Testis (tissue), 3 donors: ENCODE results near the gene PC. TPM values are rescaled to one million over a fixed set of nuclear protein-coding genes. Genes with fewer than 3 reads are reported as not detected.
A peak's percentile ranks its signal among the peaks of the same experiment; 100 is the strongest.

ENCODE experiments used
- DNase-seq: peaks from one replicate; pipeline ENCODE4 v3.0.0-alpha.2; 2019
- H3K27ac ChIP-seq, 2 donors: fragments of 200-600 bp; sonication (generic); one replicate each; pipeline ENCODE4 v1.5.1; 2019
- H3K27me3 ChIP-seq: fragments of 200-600 bp; sonication (generic); one replicate; pipeline ENCODE4 v1.5.1; 2019
- H3K36me3 ChIP-seq: fragments of 200-600 bp; sonication (generic); one replicate; pipeline ENCODE4 v1.5.1; 2017; ENCODE audit warnings: low read depth; ENCODE audit errors: missing control alignments
- H3K4me1 ChIP-seq: fragments of 200-600 bp; sonication (generic); one replicate; pipeline ENCODE4 v1.5.1; 2019
- H3K4me3 ChIP-seq, 2 donors: fragments of 200-600 bp; sonication (generic); one replicate each; pipeline ENCODE4 v1.5.1; 2017 to 2019
- H3K9me3 ChIP-seq: fragments of 200-600 bp; sonication (generic); one replicate; pipeline ENCODE4 v1.5.1; 2017
- POLR2A ChIP-seq: fragments of 450-650 bp; IDR thresholded peaks from one replicate; pipeline ENCODE4 v1.6.1; 2017; ENCODE audit warnings: antibody characterized with exemption, mild to moderate bottlenecking, moderate library complexity
- WGBS, 2 donors: methylation state at CpG; one replicate each; pipeline ENCODE4 v1.1.5; 2018; 5-methylcytosine and 5-hydroxymethylcytosine counted together
- intact Hi-C: fragments of 100-400 bp; cut with DNase I; formaldehyde crosslinking; loops from one replicate; pipeline ENCODE4 v1.15.1; 2023; ENCODE audit warnings: low total_unique reads
- polyA plus RNA-seq: library from polyadenylated mRNA; stranded (reverse); fragments of 350-450 nt; fragmentation: Illumina TruSeq; extraction: RNeasy Lipid Tissue Mini Kit (QIAGEN cat#74804); gene quantifications from one replicate; pipeline ENCODE4 v1.2.3, GENCODE V29; 2014; ENCODE audit warnings: low read depth, low replicate concordance; ENCODE audit not compliant: insufficient read depth
- total RNA-seq, 2 donors: library from RNA; depleted of rRNA; stranded (reverse); fragments of >200 nt; gene quantifications; one replicate each; pipeline ENCODE4 v1.2.3, GENCODE V29; 2016
- TF ChIP-seq, protein P1 (sequence below), 3 experiments: fragments of 450-650 bp in 2 of 3; fragments of 200-600 bp in 1 of 3; sonication (generic) in 1 of 3; IDR thresholded peaks; one replicate each; pipeline ENCODE4 v1.5.1; 2016 to 2019; ENCODE audit warnings: antibody characterized with exemption in 3 of 3, mild to moderate bottlenecking in 2 of 3, moderate library complexity in 1 of 3

Gene PC
- total and polyA plus RNA-seq, 3 donors from 2014 or later = 40.9 to 53.1 (median 46.0) TPM

DNA sequence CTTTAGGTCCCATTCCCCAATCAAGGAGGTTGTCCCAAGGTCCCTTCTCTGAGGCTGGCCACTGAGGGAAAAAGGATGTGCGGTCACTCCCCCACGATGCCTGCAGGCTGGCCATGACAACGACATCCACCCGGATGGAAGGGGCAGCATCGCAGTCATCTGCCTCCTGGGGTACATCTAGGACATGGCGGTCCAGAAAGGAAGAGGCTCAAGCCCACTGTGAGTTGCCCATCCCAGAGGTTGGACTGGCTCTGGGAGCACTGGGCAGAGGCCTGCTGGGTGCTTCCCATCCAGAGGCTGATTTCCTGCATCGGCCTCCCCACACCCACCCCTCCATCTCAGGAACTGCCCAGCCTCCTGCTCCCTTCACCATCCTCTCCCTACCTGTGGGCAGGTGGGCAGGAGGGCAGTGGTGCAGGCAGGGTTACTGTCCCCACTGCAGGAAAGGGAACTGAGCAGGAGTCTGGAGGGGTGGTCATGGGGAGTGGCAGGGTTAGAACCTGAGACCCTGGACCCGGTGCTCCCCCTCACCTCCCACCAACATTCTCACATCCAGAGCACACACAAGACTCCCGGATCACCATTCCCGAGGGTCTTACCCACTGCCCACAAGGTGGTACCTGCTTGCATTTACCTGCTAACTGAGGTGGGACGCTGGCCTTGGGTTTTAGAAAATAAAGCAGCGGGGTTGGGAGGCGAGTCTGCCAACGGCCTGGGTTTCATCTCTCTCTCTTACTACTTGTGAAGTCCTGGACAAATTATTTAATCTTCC, 110.5 kb downstream of the PC start:
- no peak overlapping the region for H3K27ac ChIP-seq
- H3K27me3 ChIP-seq = no peaks in the 10 kb centered on the region
- peaks cover 9% of the 10 kb centered on the region for H3K4me1 ChIP-seq
- H3K36me3 ChIP-seq = no peaks in the 10 kb centered on the region
- TF ChIP-seq, protein P1, sequence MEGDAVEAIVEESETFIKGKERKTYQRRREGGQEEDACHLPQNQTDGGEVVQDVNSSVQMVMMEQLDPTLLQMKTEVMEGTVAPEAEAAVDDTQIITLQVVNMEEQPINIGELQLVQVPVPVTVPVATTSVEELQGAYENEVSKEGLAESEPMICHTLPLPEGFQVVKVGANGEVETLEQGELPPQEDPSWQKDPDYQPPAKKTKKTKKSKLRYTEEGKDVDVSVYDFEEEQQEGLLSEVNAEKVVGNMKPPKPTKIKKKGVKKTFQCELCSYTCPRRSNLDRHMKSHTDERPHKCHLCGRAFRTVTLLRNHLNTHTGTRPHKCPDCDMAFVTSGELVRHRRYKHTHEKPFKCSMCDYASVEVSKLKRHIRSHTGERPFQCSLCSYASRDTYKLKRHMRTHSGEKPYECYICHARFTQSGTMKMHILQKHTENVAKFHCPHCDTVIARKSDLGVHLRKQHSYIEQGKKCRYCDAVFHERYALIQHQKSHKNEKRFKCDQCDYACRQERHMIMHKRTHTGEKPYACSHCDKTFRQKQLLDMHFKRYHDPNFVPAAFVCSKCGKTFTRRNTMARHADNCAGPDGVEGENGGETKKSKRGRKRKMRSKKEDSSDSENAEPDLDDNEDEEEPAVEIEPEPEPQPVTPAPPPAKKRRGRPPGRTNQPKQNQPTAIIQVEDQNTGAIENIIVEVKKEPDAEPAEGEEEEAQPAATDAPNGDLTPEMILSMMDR (IDR thresholded peaks at IDR 0.05) = no peak
- TF ChIP-seq POLR2A = no peak
- no peak overlapping the region for H3K4me3 ChIP-seq
- intact Hi-C loops = no loop called here
- no peaks in the 10 kb centered on the region for H3K9me3 ChIP-seq
- no peak for DNase-seq
- 83 to 87% methylated on average over 14 of the region's 14 CpGs for WGBS, 2 donors

DNA sequence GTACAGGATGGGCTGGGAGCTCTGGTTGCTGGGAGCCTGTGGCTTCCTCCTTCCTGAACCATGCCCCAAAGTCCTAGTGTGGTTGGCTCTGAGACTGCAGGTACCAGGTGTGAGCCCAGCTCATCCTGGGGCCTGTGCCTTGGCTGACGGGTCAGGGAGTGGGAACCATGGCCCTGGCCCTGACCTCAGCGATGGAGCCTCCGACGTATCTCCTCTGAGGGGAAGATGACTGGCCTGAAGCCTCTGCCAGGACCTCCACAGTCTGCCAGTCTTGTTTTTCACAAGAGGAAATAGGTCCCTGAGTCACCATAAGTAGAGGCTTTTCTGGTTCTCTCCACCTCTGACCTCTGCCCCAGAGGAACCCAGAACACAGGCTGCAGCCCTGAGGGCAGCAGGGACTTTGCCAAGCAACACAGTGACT, 111.5 kb downstream of the PC start:
- H3K27me3 ChIP-seq = no peaks in the 10 kb centered on the region
- H3K4me3 ChIP-seq = no peak overlapping the region
- WGBS, 2 donors = 76% methylated on average over 4 of the region's 4 CpGs; no CpG with 5 or more reads in 1 of the 2 donors
- no peak overlapping the region for H3K27ac ChIP-seq
- peaks cover 17% of the 10 kb centered on the region for H3K4me1 ChIP-seq
- peak; percentile 12 for DNase-seq
- intact Hi-C loops = no loop called here
- no peaks in the 10 kb centered on the region for H3K9me3 ChIP-seq
- H3K36me3 ChIP-seq = no peaks in the 10 kb centered on the region
- TF ChIP-seq POLR2A = no peak
- TF ChIP-seq, protein P1 (IDR thresholded peaks at IDR 0.05) = no peak

DNA sequence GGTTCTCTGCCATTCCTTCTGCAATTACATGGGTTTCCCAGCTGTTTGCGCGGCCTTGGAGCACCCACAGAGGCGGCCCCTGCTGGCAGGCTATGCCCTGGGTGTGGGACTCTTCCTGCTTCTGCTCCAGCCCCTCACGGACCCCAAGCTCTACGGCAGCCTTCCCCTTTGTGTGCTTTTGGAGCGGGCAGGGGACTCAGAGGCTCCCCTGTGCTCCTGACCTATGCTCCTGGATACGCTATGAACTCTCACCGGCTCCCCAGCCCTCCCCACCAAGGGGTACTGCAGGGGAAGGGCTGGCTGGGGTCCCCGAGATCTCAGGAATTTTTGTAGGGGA, 112.3 kb downstream of the PC start:
- WGBS, 2 donors = 89 to 90% methylated on average over 9 of the region's 9 CpGs
- Histone ChIP-seq H3K36me3 (no peaks in the 10 kb centered on the region), H3K4me3 (no peak overlapping the region), H3K27ac (no peak overlapping the region), H3K9me3 (no peaks in the 10 kb centered on the region), H3K4me1 (peaks cover 19% of the 10 kb centered on the region), H3K27me3 (no peaks in the 10 kb centered on the region)
- no peak for TF ChIP-seq POLR2A
- peak; percentile 13 for DNase-seq
- intact Hi-C loops = no loop called here

DNA sequence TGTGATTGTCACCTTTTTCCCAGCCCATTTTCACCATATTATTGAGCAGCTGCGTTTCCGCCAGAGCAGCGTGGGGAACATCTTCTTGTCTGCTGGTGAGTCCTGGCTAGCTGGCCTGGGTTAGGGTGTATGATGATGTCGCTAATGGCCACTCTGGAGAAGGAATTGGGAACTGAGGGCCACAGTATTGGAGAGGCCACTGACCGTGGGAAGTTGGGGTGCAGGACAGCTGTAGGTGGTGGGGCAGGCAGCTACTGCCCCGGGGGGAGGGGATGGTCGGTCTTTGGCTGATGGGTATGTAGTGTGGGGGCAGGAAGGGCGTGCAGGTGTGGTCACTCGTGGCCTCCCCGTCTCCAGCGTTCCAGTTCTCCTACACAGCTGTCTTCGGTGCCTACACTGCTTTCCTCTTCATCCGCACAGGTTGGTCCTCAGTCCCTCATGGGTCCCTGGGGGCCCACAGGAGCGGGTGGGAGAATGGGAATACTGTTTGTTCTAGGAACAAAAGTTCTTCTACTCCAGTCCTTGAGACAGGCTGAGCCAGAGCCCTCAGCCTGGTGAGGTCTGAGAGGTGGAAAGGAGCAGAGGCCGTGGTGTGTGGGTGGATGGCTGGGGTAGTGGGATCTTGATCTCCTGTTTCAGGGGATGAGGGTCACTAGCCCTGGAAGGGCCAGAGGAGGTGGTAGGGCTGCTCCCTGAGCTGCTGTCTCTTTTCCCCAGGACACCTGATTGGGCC, 112.9 kb downstream of the PC start:
- Histone ChIP-seq H3K4me1 (peaks cover 23% of the 10 kb centered on the region), H3K4me3 (no peak overlapping the region), H3K27me3 (no peaks in the 10 kb centered on the region), H3K27ac (no peak overlapping the region), H3K9me3 (no peaks in the 10 kb centered on the region), H3K36me3 (no peaks in the 10 kb centered on the region)
- WGBS, 2 donors = 76 to 85% methylated on average over 15 of the region's 15 CpGs
- intact Hi-C loops = no loop called here
- TF ChIP-seq, protein P1 (IDR thresholded peaks at IDR 0.05) = no peak
- TF ChIP-seq POLR2A = no peak
- DNase-seq = peak; percentile 13

DNA sequence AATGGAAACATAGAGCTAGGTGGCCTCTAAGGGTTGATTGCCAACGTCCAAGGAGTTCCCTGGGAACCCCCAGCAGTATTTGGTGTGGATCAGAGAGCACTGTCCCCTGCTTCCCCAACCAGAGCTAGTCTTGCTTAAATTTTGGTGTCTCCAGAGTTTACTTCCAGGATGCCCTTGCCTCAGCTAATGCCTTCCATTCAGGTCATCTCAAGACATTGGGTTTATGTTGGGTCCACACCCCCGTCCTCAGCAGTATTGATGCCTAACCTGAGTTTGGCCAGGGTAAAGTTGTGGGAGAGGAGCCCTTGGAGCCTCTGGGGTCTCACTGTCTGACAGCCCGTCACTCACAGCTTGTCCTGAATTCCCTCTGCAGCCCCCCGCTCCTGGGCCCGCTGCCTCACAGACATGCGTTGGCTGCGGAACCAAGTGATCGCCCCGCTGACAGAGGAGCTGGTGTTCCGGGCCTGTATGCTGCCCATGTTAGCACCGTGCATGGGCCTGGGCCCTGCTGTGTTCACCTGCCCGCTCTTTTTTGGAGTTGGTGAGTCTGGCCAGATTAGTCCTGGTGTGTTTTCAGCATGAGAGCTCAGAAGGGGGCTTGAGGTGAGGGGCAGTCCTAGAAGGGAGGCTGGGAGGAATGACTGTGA, 113.6 kb downstream of the PC start:
- peak; percentile 15 for DNase-seq

More for the DNA sequence above, 113.6 kb downstream of the PC start:
- Histone ChIP-seq H3K9me3 (no peaks in the 10 kb centered on the region), H3K36me3 (no peaks in the 10 kb centered on the region), H3K27ac (no peak overlapping the region), H3K27me3 (no peaks in the 10 kb centered on the region), H3K4me1 (peaks cover 25% of the 10 kb centered on the region), H3K4me3 (peak overlapping the region in 1 of 2 donors; percentile 96)
- 17 to 67% methylated on average over 1 to 12 of the region's 12 CpGs for WGBS, 2 donors
- TF ChIP-seq POLR2A = no peak
- TF ChIP-seq, protein P1 (IDR thresholded peaks at IDR 0.05) = no peak
- intact Hi-C loops = no loop called here
